Chondrocyte (in vitro differentiated cells): Measurements from ENCODE around the gene KCNK2. TPM values are rescaled to one million over a fixed set of nuclear protein-coding genes. Genes with fewer than 3 reads are reported as not detected.

Experiments
- DNase-seq: peaks from one replicate; pipeline ENCODE4 v3.0.0; 2021; ENCODE audit warnings: mixed read lengths, low spot score
- H3K27ac Mint-ChIP-seq: one replicate; pipeline ENCODE4 v1.8.0; 2021; ENCODE audit warnings: mild to moderate bottlenecking, moderate library complexity, mixed read lengths; ENCODE audit not compliant: unreplicated experiment
- H3K27me3 Mint-ChIP-seq: 2 replicates; pipeline ENCODE4 v1.8.0; 2021; ENCODE audit warnings: low read depth, mixed read lengths
- H3K36me3 Mint-ChIP-seq: 2 replicates; pipeline ENCODE4 v1.8.0; 2021; ENCODE audit warnings: low read depth, mixed read lengths
- H3K4me1 Mint-ChIP-seq: 2 replicates; pipeline ENCODE4 v1.8.0; 2021; ENCODE audit warnings: low read depth, mild to moderate bottlenecking, mixed read lengths
- H3K4me3 Mint-ChIP-seq: one replicate; pipeline ENCODE4 v1.8.0; 2021; ENCODE audit warnings: mild to moderate bottlenecking, moderate library complexity, mixed read lengths; ENCODE audit not compliant: unreplicated experiment
- H3K9me3 Mint-ChIP-seq: 2 replicates; pipeline ENCODE4 v1.8.0; 2021; ENCODE audit warnings: low read depth, mixed read lengths
- total RNA-seq: library from RNA; stranded (reverse); gene quantifications from 3 replicates; pipeline ENCODE4 v1.2.1, GENCODE V29; 2021
- TF ChIP-seq, protein P1 (sequence below): fragments of 200-600 bp; sonication (generic); IDR thresholded peaks from 2 replicates; pipeline ENCODE4 v1.5.0; 2021; ENCODE audit warnings: antibody characterized with exemption, mild to moderate bottlenecking, moderate library complexity

Gene KCNK2
- total RNA-seq, 1 donor from 2014 or later: not detected

GRCh38 chr1:215095524-215095923, 13.0 kb downstream of the KCNK2 start:
- H3K27me3 Mint-ChIP-seq: peaks cover 50% of the 10 kb centered on the region
- no peak overlapping the region for H3K27ac Mint-ChIP-seq
- H3K4me1 Mint-ChIP-seq: no peaks in the 10 kb centered on the region
- no peak for DNase-seq
- TF ChIP-seq, protein P1, sequence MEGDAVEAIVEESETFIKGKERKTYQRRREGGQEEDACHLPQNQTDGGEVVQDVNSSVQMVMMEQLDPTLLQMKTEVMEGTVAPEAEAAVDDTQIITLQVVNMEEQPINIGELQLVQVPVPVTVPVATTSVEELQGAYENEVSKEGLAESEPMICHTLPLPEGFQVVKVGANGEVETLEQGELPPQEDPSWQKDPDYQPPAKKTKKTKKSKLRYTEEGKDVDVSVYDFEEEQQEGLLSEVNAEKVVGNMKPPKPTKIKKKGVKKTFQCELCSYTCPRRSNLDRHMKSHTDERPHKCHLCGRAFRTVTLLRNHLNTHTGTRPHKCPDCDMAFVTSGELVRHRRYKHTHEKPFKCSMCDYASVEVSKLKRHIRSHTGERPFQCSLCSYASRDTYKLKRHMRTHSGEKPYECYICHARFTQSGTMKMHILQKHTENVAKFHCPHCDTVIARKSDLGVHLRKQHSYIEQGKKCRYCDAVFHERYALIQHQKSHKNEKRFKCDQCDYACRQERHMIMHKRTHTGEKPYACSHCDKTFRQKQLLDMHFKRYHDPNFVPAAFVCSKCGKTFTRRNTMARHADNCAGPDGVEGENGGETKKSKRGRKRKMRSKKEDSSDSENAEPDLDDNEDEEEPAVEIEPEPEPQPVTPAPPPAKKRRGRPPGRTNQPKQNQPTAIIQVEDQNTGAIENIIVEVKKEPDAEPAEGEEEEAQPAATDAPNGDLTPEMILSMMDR: no peak
- no peaks in the 10 kb centered on the region for H3K9me3 Mint-ChIP-seq
- H3K4me3 Mint-ChIP-seq: no peak overlapping the region
- no peaks in the 10 kb centered on the region for H3K36me3 Mint-ChIP-seq

GRCh38 chr1:215101511-215101910, 19.0 kb downstream of the KCNK2 start:
- Mint-ChIP-seq H3K27ac (no peak overlapping the region), H3K27me3 (peaks cover 39% of the 10 kb centered on the region), H3K4me1 (no peaks in the 10 kb centered on the region), H3K4me3 (no peak overlapping the region), H3K9me3 (peaks cover 3% of the 10 kb centered on the region), H3K36me3 (peaks cover 1% of the 10 kb centered on the region)
- TF ChIP-seq, protein P1: no peak
- DNase-seq: no peak

GRCh38 chr1:215104283-215104682, 21.7 kb downstream of the KCNK2 start:
- Mint-ChIP-seq H3K36me3 (peaks cover 5% of the 10 kb centered on the region), H3K4me1 (no peaks in the 10 kb centered on the region), H3K9me3 (peaks cover 15% of the 10 kb centered on the region), H3K27me3 (peaks cover 25% of the 10 kb centered on the region), H3K27ac (no peak overlapping the region), H3K4me3 (no peak overlapping the region)
- DNase-seq: no peak
- TF ChIP-seq, protein P1: no peak

DNA sequence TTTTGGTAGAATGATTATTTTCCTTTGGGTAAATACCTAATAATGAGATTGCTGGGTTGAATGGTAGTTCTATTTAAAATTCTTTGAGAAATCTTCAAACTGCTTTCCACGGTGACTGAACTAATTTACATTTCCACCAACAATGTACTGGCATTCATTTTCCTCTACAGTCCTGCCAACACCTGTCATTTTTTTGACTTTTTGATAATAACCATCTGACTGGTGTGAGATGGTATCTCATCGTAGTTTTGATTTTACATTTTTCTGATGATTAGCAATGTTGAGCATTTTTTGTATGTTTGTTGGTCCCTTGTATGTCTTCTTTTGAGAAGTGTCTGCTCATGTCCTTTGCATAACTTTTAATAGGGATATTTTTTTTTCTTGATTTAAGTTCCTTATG, 23.5 kb downstream of the KCNK2 start:
- Mint-ChIP-seq H3K36me3 (peaks cover 5% of the 10 kb centered on the region), H3K27ac (no peak overlapping the region), H3K4me3 (no peak overlapping the region), H3K4me1 (no peaks in the 10 kb centered on the region), H3K27me3 (peaks cover 14% of the 10 kb centered on the region), H3K9me3 (peaks cover 15% of the 10 kb centered on the region)
- DNase-seq: no peak
- TF ChIP-seq, protein P1: no peak

DNA sequence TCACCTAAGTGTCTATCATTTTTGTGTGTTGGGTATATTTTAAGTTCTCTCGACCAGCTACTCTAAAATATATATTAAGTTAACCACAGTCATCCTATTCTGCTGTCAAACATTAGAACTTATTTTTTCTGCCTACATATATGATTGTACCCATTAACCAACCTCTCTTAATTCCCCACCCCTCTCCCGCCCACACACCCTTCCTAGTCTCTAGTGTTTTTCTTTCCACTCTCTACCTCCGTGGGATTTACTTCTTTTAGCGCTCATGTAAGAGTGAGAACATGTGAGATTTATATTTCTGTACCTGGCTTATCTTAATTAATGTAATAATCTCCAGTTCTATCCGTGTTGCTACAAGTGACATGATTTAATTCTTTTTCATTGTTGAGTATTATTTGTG, 26.6 kb downstream of the KCNK2 start:
- peaks cover 7% of the 10 kb centered on the region for H3K27me3 Mint-ChIP-seq
- H3K4me1 Mint-ChIP-seq: peaks cover 8% of the 10 kb centered on the region
- TF ChIP-seq, protein P1: no peak
- no peak overlapping the region for H3K4me3 Mint-ChIP-seq
- H3K27ac Mint-ChIP-seq: no peak overlapping the region
- peaks cover 5% of the 10 kb centered on the region for H3K36me3 Mint-ChIP-seq
- no peak for DNase-seq
- peaks cover 15% of the 10 kb centered on the region for H3K9me3 Mint-ChIP-seq
